CD4-positive, alpha-beta T cell (primary cell): Measurements from ENCODE around the gene GJB5. TPM values are rescaled to one million over a fixed set of nuclear protein-coding genes. Genes with fewer than 3 reads are reported as not detected.

ENCODE experiments used
- ATAC-seq: fragments of 200-7000 bp; cut with Tn5 transposase; one replicate; pipeline ENCODE4 v1.10.0; 2022; ENCODE audit warnings: mild to moderate bottlenecking; ENCODE audit not compliant: poor library complexity
- CTCF ChIA-PET: fragments of 350-600 bp; sonication (Branson Sonifier 250); formaldehyde crosslinking; loops from one replicate; lab custom pipeline; 2021; ENCODE audit warnings: antibody characterized with exemption, inconsistent platforms; lab: Charles Lee
- POLR2A ChIA-PET: fragments of 350-600 bp; sonication (Branson Sonifier 250); formaldehyde crosslinking; loops from one replicate; lab custom pipeline; 2021; ENCODE audit warnings: antibody characterized with exemption, inconsistent platforms; lab: Charles Lee
- DNase-seq, 14 experiments: peaks; one replicate each; pipeline ENCODE4 v3.0.0-alpha.2; 2013 to 2020; ENCODE audit warnings: mixed read lengths in 2 of 14
- H3K27ac ChIP-seq, 2 donors: one replicate each; pipeline versions ENCODE4 v1.5.1 to v1.7.0; 2013; ENCODE audit warnings: low read length in 2 of 2, low read depth in 1 of 2, mild to moderate bottlenecking in 1 of 2
- H3K27me3 ChIP-seq, 2 experiments: 1 replicate in 1 of 2; 2 replicates in 1 of 2; pipeline versions ENCODE4 v1.6.1 to v1.7.0; 2013; ENCODE audit warnings: low read length in 2 of 2, control low read depth in 1 of 2, mild to moderate bottlenecking in 1 of 2, moderate library complexity in 1 of 2; ENCODE audit not compliant: insufficient read depth in 2 of 2, control insufficient read depth in 1 of 2
- H3K36me3 ChIP-seq: one replicate; pipeline ENCODE4 v1.6.1; 2013; ENCODE audit warnings: low read length, control low read depth; ENCODE audit not compliant: insufficient read depth
- H3K4me1 ChIP-seq: one replicate; pipeline ENCODE4 v1.6.1; 2013; ENCODE audit warnings: low read length, control low read depth; ENCODE audit not compliant: insufficient read depth
- H3K4me3 ChIP-seq: one replicate; pipeline ENCODE4 v1.5.1; 2013; ENCODE audit warnings: mild to moderate bottlenecking, low read length, moderate library complexity
- H3K9me3 ChIP-seq, 2 experiments: 1 replicate in 1 of 2; 2 replicates in 1 of 2; pipeline versions ENCODE4 v1.6.1 to v1.7.0; 2013; ENCODE audit warnings: low read length in 2 of 2, mild to moderate bottlenecking in 2 of 2, control low read depth in 1 of 2, moderate library complexity in 1 of 2; ENCODE audit not compliant: control insufficient read depth in 1 of 2, insufficient read depth in 1 of 2
- H3K27ac Mint-ChIP-seq: one replicate; pipeline ENCODE4 v1.8.0; 2020; ENCODE audit warnings: mixed read lengths
- H3K27me3 Mint-ChIP-seq: one replicate; pipeline ENCODE4 v1.8.0; 2021; ENCODE audit warnings: mixed read lengths
- H3K36me3 Mint-ChIP-seq: one replicate; pipeline ENCODE4 v1.8.0; 2021; ENCODE audit warnings: low read depth, mixed read lengths
- H3K4me1 Mint-ChIP-seq: one replicate; pipeline ENCODE4 v1.8.0; 2021; ENCODE audit warnings: low read depth, mixed read lengths
- H3K4me3 Mint-ChIP-seq: one replicate; pipeline ENCODE4 v1.8.0; 2020; ENCODE audit warnings: mild to moderate bottlenecking, mixed read lengths
- H3K9me3 Mint-ChIP-seq: one replicate; pipeline ENCODE4 v1.8.0; 2020; ENCODE audit warnings: mixed read lengths
- intact Hi-C, 2 experiments: fragments of 100-400 bp; cut with DNase I in 1 of 2; cut with micrococcal nuclease in 1 of 2; formaldehyde crosslinking; loops; one replicate each; pipeline versions ENCODE4 v1.15.1 to v1.9.0; 2023 to 2025; cut with DNase I, micrococcal nuclease
- total RNA-seq, 174 experiments: library from RNA in 2 of 174; stranded (reverse) in 2 of 174; gene quantifications; one replicate each; pipeline ENCODE4 v1.2.3 and lab custom pipeline; 2021 to 2026
- TF ChIP-seq, protein P1 (sequence below): fragments of 200-600 bp; IDR thresholded peaks from one replicate; pipeline ENCODE4 v1.8.0; 2022; ENCODE audit warnings: antibody characterized with exemption, mild to moderate bottlenecking

Gene GJB5
- total RNA-seq, 2 experiments from 2014 or later = not detected

DNA sequence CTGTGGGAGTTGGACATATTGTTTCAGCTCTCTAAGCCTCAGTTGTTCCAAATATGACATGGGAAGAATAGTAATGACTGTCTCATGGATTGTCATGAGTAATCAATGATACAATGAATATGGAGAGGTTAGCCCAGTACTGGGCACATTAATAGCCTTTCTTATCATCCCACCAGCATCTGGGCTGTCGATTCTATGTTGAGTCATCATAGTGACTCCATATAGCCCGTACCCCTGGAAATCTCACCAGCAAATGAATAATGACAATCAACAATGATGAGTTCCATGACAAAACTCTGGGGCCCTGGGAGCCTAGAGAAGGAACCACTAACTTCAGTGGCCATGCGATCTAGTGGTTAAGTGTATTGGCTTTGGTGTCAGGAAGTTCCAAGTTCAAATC, 39.7 kb upstream of the GJB5 start:
- H3K27me3 Mint-ChIP-seq = peaks cover 29% of the 10 kb centered on the region
- no peaks in the 10 kb centered on the region for H3K4me1 ChIP-seq
- intact Hi-C loops = no loop called here
- no peak overlapping the region for H3K4me3 Mint-ChIP-seq
- no peaks in the 10 kb centered on the region for H3K9me3 ChIP-seq
- ATAC-seq = no peak
- H3K36me3 Mint-ChIP-seq = no peaks in the 10 kb centered on the region
- no peak for DNase-seq
- peaks cover 8 to 10% of the 10 kb centered on the region in 2 experiments for H3K27me3 ChIP-seq
- no peak overlapping the region for H3K4me3 ChIP-seq
- POLR2A ChIA-PET = no interaction called here
- no peaks in the 10 kb centered on the region for H3K4me1 Mint-ChIP-seq
- no peak overlapping the region for H3K27ac Mint-ChIP-seq
- H3K36me3 ChIP-seq = no peaks in the 10 kb centered on the region
- H3K9me3 Mint-ChIP-seq = no peaks in the 10 kb centered on the region
- CTCF ChIA-PET = no interaction called here
- no peak overlapping the region for H3K27ac ChIP-seq
- TF ChIP-seq, protein P1, sequence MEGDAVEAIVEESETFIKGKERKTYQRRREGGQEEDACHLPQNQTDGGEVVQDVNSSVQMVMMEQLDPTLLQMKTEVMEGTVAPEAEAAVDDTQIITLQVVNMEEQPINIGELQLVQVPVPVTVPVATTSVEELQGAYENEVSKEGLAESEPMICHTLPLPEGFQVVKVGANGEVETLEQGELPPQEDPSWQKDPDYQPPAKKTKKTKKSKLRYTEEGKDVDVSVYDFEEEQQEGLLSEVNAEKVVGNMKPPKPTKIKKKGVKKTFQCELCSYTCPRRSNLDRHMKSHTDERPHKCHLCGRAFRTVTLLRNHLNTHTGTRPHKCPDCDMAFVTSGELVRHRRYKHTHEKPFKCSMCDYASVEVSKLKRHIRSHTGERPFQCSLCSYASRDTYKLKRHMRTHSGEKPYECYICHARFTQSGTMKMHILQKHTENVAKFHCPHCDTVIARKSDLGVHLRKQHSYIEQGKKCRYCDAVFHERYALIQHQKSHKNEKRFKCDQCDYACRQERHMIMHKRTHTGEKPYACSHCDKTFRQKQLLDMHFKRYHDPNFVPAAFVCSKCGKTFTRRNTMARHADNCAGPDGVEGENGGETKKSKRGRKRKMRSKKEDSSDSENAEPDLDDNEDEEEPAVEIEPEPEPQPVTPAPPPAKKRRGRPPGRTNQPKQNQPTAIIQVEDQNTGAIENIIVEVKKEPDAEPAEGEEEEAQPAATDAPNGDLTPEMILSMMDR = no peak

DNA sequence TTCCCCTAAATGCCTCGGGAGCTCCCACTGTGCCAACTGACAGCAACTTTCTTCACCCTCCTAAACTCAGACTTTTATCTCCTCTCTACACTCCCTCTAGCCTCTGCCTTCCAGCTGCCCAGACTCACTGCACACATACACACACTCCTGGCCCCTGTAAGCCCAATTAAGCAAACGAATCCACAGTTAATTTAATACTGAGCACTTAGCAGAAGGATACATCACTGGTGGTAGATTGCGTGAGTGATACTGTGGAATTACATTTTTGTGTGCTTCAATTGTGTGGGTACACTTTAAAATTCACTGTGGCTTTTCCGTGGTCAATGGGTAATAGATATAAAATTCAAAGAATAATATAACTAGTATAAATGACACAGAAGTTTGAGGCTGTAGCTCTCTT, 33.6 kb upstream of the GJB5 start:
- Histone ChIP-seq H3K9me3 (no peaks in the 10 kb centered on the region), H3K27ac (no peak overlapping the region), H3K4me3 (no peak overlapping the region), H3K27me3 (peaks cover 2 to 20% of the 10 kb centered on the region in 2 experiments), H3K4me1 (no peaks in the 10 kb centered on the region), H3K36me3 (no peaks in the 10 kb centered on the region)
- TF ChIP-seq, protein P1 = no peak
- Mint-ChIP-seq H3K9me3 (no peaks in the 10 kb centered on the region), H3K27me3 (peaks cover 60% of the 10 kb centered on the region), H3K36me3 (no peaks in the 10 kb centered on the region), H3K4me3 (no peak overlapping the region), H3K4me1 (no peaks in the 10 kb centered on the region), H3K27ac (no peak overlapping the region)
- DNase-seq = no peak
- ATAC-seq = no peak
- POLR2A ChIA-PET = no interaction called here
- CTCF ChIA-PET = no interaction called here
- intact Hi-C loops = no loop called here

DNA sequence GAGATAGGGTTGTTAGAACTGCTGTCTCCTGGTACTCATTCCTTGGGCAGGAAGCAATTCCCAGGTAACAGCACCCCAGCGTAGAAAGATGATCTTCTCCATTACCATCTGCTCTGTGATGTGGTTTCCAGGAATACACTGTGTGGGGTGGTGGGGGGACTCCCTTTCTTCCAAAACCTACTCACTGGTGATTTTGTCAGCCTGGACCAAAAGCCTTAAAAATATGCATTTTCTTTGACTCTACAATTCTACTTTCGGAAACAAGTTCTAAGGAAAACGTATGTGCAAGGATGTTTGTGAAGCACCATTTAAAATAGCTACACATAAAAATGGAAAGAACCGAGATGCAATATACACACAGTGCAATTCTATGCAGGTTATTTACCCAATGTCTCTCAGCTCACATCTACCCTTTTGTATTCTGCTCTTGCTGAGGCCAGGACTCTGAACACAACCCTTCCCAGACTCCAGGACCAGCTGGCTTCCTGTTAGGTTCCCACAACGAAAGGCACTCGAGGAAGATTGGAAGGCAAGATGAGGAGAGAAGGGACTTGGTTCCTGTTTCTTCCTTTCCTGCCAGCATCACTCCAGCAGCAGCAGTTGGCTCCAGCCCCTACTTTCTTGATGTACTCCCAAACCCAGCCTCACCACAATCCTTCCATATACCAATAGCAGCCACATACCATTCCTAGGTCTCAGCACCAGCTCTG, 33.0 kb upstream of the GJB5 start:
- DNase-seq (no peak), ATAC-seq (no peak)
- Mint-ChIP-seq H3K4me1 (no peaks in the 10 kb centered on the region), H3K9me3 (no peaks in the 10 kb centered on the region), H3K4me3 (no peak overlapping the region), H3K27ac (no peak overlapping the region), H3K27me3 (peaks cover 61% of the 10 kb centered on the region), H3K36me3 (no peaks in the 10 kb centered on the region)
- no peak overlapping the region for H3K27ac ChIP-seq
- TF ChIP-seq, protein P1 = no peak
- H3K27me3 ChIP-seq = peaks cover 0 to 25% of the 10 kb centered on the region in 2 experiments
- intact Hi-C loops = no loop called here
- no peaks in the 10 kb centered on the region for H3K9me3 ChIP-seq
- CTCF ChIA-PET = no interaction called here
- POLR2A ChIA-PET = no interaction called here
- H3K4me3 ChIP-seq = no peak overlapping the region
- no peaks in the 10 kb centered on the region for H3K4me1 ChIP-seq
- H3K36me3 ChIP-seq = no peaks in the 10 kb centered on the region
